BLaER1 (cell line): ENCODE results near the gene FHAD1.

Source experiments
- H3K27ac ChIP-seq: shearing (Covaris generic); formaldehyde crosslinking; 2 replicates; pipeline ENCODE4 v1.8.1; 2022
- H3K27me3 ChIP-seq: shearing (Covaris generic); formaldehyde crosslinking; 2 replicates; pipeline ENCODE4 v1.8.1; 2022
- H3K36me3 ChIP-seq: shearing (Covaris generic); formaldehyde crosslinking; 2 replicates; pipeline ENCODE4 v1.8.1; 2022
- H3K4me1 ChIP-seq: shearing (Covaris generic); formaldehyde crosslinking; 2 replicates; pipeline ENCODE4 v1.8.1; 2022
- H3K4me2 ChIP-seq: shearing (Covaris generic); formaldehyde crosslinking; 2 replicates; pipeline ENCODE4 v1.8.1; 2022
- H3K4me3 ChIP-seq: shearing (Covaris generic); formaldehyde crosslinking; 2 replicates; pipeline ENCODE4 v1.8.1; 2022
- H3K9ac ChIP-seq: shearing (Covaris generic); formaldehyde crosslinking; 2 replicates; pipeline ENCODE4 v1.8.1; 2022
- H3K9me3 ChIP-seq: shearing (Covaris generic); formaldehyde crosslinking; 2 replicates; pipeline ENCODE4 v1.8.1; 2022
- H4K20me1 ChIP-seq: shearing (Covaris generic); formaldehyde crosslinking; 2 replicates; pipeline ENCODE4 v1.8.1; 2022
- Cebpa-rat ChIP-seq: shearing (Covaris generic); IDR thresholded peaks from 2 replicates; pipeline ENCODE4 v1.8.1; 2022

The FHAD1 gene

GRCh38 chr1:15401391-15402055, 154.5 kb downstream of the FHAD1 start:
- Histone ChIP-seq H3K4me3 (no peak overlapping the region), H3K27me3 (no peaks in the 10 kb centered on the region), H3K36me3 (no peaks in the 10 kb centered on the region), H3K9ac (no peak overlapping the region), H4K20me1 (no peaks in the 10 kb centered on the region), H3K9me3 (peaks cover 13% of the 10 kb centered on the region), H3K4me2 (no peak overlapping the region), H3K4me1 (peaks cover 8% of the 10 kb centered on the region; the same call in 1 of the 2 replicates), H3K27ac (no peak overlapping the region)
- TF ChIP-seq Cebpa-rat, result no peak

GRCh38 chr1:15402809-15403450, 155.9 kb downstream of the FHAD1 start:
- Histone ChIP-seq H3K9me3 (peaks cover 13% of the 10 kb centered on the region), H3K4me1 (peaks cover 8% of the 10 kb centered on the region; the same call in 1 of the 2 replicates), H3K36me3 (no peaks in the 10 kb centered on the region), H3K27ac (no peak overlapping the region), H3K4me2 (no peak overlapping the region), H3K9ac (no peak overlapping the region), H4K20me1 (no peaks in the 10 kb centered on the region), H3K4me3 (no peak overlapping the region), H3K27me3 (no peaks in the 10 kb centered on the region)
- no peak for TF ChIP-seq Cebpa-rat

- H3K27me3 ChIP-seq, result no peaks in the 10 kb centered on the region
- no peak overlapping the region for H3K27ac ChIP-seq
- no peak overlapping the region for H3K4me2 ChIP-seq
- no peak overlapping the region for H3K4me3 ChIP-seq
- no peaks in the 10 kb centered on the region for H4K20me1 ChIP-seq
- TF ChIP-seq Cebpa-rat, result no peak
- no peaks in the 10 kb centered on the region for H3K36me3 ChIP-seq
- no peak overlapping the region for H3K9ac ChIP-seq
- H3K9me3 ChIP-seq, result peaks cover 12% of the 10 kb centered on the region
- peaks cover 13% of the 10 kb centered on the region for H3K4me1 ChIP-seq
Observed at GRCh38 chr1:15403962-15404580, 157.0 kb downstream of the FHAD1 start.

- Histone ChIP-seq H3K9me3 (peaks cover under 1% of the 10 kb centered on the region; the same call in 1 of the 2 replicates), H3K4me2 (no peak overlapping the region), H3K9ac (no peak overlapping the region), H3K27me3 (no peaks in the 10 kb centered on the region), H4K20me1 (no peaks in the 10 kb centered on the region), H3K4me3 (no peak overlapping the region), H3K36me3 (no peaks in the 10 kb centered on the region), H3K27ac (no peak overlapping the region), H3K4me1 (peaks cover 16% of the 10 kb centered on the region)
- no peak for TF ChIP-seq Cebpa-rat
Observed at GRCh38 chr1:15405106-15405850, 158.3 kb downstream of the FHAD1 start.

- no peaks in the 10 kb centered on the region for H3K36me3 ChIP-seq
- peaks cover 20% of the 10 kb centered on the region for H3K4me1 ChIP-seq
- H3K9ac ChIP-seq, result no peak overlapping the region
- no peaks in the 10 kb centered on the region for H3K27me3 ChIP-seq
- no peaks in the 10 kb centered on the region for H3K9me3 ChIP-seq
- no peak overlapping the region for H3K4me2 ChIP-seq
- H3K27ac ChIP-seq, result no peak overlapping the region
- peaks cover 12% of the 10 kb centered on the region for H4K20me1 ChIP-seq
- H3K4me3 ChIP-seq, result no peak overlapping the region
- no peak for TF ChIP-seq Cebpa-rat
Observed at GRCh38 chr1:15406614-15407559, 159.9 kb downstream of the FHAD1 start.

GRCh38 chr1:15407580-15407979, 160.6 kb downstream of the FHAD1 start:
- H3K4me3 ChIP-seq, result no peak overlapping the region
- H3K4me1 ChIP-seq, result peaks cover 25% of the 10 kb centered on the region
- no peak for TF ChIP-seq Cebpa-rat
- H4K20me1 ChIP-seq, result peaks cover 19% of the 10 kb centered on the region
- no peaks in the 10 kb centered on the region for H3K27me3 ChIP-seq
- no peaks in the 10 kb centered on the region for H3K36me3 ChIP-seq
- H3K4me2 ChIP-seq, result no peak overlapping the region
- H3K27ac ChIP-seq, result no peak overlapping the region
- H3K9me3 ChIP-seq, result no peaks in the 10 kb centered on the region
- H3K9ac ChIP-seq, result no peak overlapping the region

- peaks cover 38% of the 10 kb centered on the region for H3K4me1 ChIP-seq
- H3K4me3 ChIP-seq, result peak overlapping the region; percentile 93
- no peaks in the 10 kb centered on the region for H3K9me3 ChIP-seq
- TF ChIP-seq Cebpa-rat, result no peak
- peak overlapping the region; percentile 93 for H3K9ac ChIP-seq
- H4K20me1 ChIP-seq, result peaks cover 32% of the 10 kb centered on the region
- peak overlapping the region; percentile 99 for H3K4me2 ChIP-seq
- no peak overlapping the region for H3K27ac ChIP-seq
- no peaks in the 10 kb centered on the region for H3K27me3 ChIP-seq
- peaks cover 9% of the 10 kb centered on the region for H3K36me3 ChIP-seq
Observed at GRCh38 chr1:15408890-15409387, 161.9 kb downstream of the FHAD1 start.

GRCh38 chr1:15409388-15410222, 162.6 kb downstream of the FHAD1 start, which contains the start of gene EFHD2:
TSS of gene EFHD2 (plus strand) at chr1:15409888. CDS start at chr1:15409972, 84 bp downstream.
- Histone ChIP-seq H3K4me2 (peak within 1 kb of the TSS; percentile 99), H3K36me3 (peaks cover 16% of the 10 kb centered on the region), H3K9me3 (no peaks in the 10 kb centered on the region), H3K27ac (peak within 1 kb of the TSS; percentile 92), H3K4me3 (peak within 1 kb of the TSS; percentile 93), H4K20me1 (peaks cover 39% of the 10 kb centered on the region), H3K27me3 (no peaks in the 10 kb centered on the region), H3K4me1 (peaks cover 45% of the 10 kb centered on the region), H3K9ac (peak within 1 kb of the TSS; percentile 93)
- TF ChIP-seq Cebpa-rat, result no peak
